AG04449 (cell line): ENCODE data around the gene ERGIC1.

ENCODE experiments used
- CTCF ChIA-PET: fragments of 350-600 bp; formaldehyde crosslinking; extraction: SDS; loops from one replicate; lab custom pipeline; 2021; ENCODE audit warnings: antibody characterized with exemption; lab: Yijun Ruan, JAX
- POLR2A ChIA-PET: fragments of 400-600, 350-600 bp; formaldehyde crosslinking; extraction: SDS; loops from one replicate; lab custom pipeline; 2020; ENCODE audit warnings: antibody characterized with exemption, inconsistent platforms; lab: Yijun Ruan, JAX
- DNase-seq: peaks from one replicate; pipeline ENCODE4 v3.0.0-alpha.2; 2010; ENCODE audit warnings: low read depth, low spot score
- H3K4me3 ChIP-seq: 2 replicates; pipeline ENCODE4 v1.5.1; 2011; ENCODE audit warnings: low read depth, mild to moderate bottlenecking, control low read depth, low read length
- TF ChIP-seq, protein P1 (sequence below): IDR thresholded peaks from one replicate; pipeline ENCODE4 v1.5.1; 2011; ENCODE audit warnings: mild to moderate bottlenecking, moderate library complexity, low read length, control low read depth, inconsistent platforms; ENCODE audit not compliant: insufficient read depth; ENCODE audit errors: missing control alignments

ERGIC1 gene

DNA sequence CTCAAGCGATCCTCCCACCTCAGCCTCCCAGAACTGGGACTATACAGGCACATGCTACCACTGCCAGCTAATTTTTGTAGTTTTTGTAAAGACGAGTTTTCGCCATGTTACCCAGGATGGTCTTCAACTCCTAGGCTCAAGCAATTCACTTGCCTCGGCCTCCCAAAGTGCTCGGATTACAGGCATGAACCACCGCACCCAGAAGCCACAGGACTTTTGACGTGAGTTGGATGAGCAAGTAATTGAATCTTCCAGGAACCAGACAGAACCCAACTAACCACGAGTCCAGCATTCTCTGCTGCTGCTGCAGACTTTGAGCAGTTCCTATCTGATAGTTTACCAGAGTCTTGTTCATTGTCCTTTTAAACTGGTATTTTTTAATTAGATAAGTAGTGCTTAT, 139.9 kb downstream of the ERGIC1 start:
- ChIA-PET POLR2A (interaction anchor here (1.0 to 2.6 kb wide), 2 partner anchors 10 to 12 kb away, joined by 3 to 8 read pairs; partner anchors contain the start of gene ATP6V0E1), CTCF (interaction anchor here (0.6 to 4.5 kb wide), 10 partner anchors 10 to 599 kb away, joined by 3 to 35 read pairs (median 4); partner anchors contain the start of gene RPL26L1)
- DNase-seq, result no peak
- no peak overlapping the region for H3K4me3 ChIP-seq
- TF ChIP-seq, protein P1, sequence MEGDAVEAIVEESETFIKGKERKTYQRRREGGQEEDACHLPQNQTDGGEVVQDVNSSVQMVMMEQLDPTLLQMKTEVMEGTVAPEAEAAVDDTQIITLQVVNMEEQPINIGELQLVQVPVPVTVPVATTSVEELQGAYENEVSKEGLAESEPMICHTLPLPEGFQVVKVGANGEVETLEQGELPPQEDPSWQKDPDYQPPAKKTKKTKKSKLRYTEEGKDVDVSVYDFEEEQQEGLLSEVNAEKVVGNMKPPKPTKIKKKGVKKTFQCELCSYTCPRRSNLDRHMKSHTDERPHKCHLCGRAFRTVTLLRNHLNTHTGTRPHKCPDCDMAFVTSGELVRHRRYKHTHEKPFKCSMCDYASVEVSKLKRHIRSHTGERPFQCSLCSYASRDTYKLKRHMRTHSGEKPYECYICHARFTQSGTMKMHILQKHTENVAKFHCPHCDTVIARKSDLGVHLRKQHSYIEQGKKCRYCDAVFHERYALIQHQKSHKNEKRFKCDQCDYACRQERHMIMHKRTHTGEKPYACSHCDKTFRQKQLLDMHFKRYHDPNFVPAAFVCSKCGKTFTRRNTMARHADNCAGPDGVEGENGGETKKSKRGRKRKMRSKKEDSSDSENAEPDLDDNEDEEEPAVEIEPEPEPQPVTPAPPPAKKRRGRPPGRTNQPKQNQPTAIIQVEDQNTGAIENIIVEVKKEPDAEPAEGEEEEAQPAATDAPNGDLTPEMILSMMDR, result no peak

DNA sequence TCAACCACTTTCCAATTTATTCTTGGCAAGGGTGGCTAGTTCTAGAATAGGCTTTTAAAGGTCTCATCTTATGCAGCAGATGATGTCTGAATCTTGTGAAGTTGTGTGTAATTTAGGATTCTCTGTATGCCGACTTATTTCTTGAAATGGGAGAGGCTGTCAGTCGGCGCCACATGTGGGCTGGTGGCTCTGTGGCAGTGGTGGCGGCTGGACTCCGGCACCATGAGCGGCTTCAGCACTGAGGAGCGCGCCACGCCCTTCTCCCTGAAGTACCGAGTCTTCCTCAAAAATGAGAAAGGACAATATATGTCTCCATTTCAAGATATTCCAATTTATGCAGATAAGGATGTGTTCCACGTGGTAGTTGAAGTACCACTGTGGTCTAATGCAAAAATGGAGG, 141.2 kb downstream of the ERGIC1 start:
- TF ChIP-seq, protein P1, result no peak
- H3K4me3 ChIP-seq, result no peak overlapping the region
- ChIA-PET POLR2A (no interaction called here), CTCF (no interaction called here)
- DNase-seq, result no peak

DNA sequence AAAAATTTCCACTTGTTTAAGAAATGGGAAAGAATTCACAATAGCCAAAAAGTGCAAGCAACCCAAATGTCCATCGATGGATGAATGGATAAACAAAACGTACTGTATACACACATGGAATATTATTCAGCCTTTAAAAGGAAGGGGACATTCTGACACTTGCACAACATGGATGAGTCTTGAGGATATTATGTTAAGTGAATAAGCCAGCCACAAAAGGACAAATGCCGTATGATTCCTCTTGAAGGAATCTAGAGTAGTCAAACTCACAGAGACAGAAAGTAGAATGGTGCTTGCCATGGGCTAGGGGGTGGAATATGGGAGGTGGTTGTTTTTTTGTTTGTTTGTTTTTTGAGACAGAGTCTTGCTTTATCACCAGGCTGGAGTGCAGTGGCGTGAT, 145.7 kb downstream of the ERGIC1 start:
- H3K4me3 ChIP-seq, result no peak overlapping the region
- POLR2A ChIA-PET, result no interaction called here
- TF ChIP-seq, protein P1, result no peak
- no peak for DNase-seq
- CTCF ChIA-PET, result interaction anchor here (0.9 to 6.6 kb wide), 15 partner anchors 13 to 313 kb away, joined by 3 to 62 read pairs (median 5); partner anchors contain the start of gene BNIP1

DNA sequence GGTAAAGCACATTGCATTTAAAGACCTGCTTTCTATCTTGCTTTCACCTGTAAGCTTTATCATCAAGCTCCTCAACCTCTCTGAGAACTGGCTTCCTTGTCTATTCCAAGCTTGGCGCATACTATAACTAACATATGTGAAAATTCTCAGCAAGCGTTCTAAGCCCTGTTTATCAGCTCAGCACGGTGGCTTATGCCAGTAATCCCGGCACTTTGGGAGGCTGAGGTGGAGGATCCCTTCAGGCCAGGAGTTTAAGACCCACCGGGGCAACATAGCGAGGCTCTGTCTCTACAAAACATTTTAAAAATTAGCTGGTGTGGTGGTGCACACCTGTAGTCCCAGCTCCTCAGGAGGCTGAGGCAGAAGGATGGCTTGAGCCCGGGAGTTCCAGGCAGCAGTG, 147.9 kb downstream of the ERGIC1 start:
- TF ChIP-seq, protein P1, result no peak
- ChIA-PET POLR2A (no interaction called here), CTCF (interaction anchor here (0.8 to 6.6 kb wide), 6 partner anchors 9 to 277 kb away, joined by 3 to 62 read pairs (median 5); partner anchors contain the start of genes BNIP1 and RPL26L1)
- DNase-seq, result no peak
- H3K4me3 ChIP-seq, result no peak overlapping the region

DNA sequence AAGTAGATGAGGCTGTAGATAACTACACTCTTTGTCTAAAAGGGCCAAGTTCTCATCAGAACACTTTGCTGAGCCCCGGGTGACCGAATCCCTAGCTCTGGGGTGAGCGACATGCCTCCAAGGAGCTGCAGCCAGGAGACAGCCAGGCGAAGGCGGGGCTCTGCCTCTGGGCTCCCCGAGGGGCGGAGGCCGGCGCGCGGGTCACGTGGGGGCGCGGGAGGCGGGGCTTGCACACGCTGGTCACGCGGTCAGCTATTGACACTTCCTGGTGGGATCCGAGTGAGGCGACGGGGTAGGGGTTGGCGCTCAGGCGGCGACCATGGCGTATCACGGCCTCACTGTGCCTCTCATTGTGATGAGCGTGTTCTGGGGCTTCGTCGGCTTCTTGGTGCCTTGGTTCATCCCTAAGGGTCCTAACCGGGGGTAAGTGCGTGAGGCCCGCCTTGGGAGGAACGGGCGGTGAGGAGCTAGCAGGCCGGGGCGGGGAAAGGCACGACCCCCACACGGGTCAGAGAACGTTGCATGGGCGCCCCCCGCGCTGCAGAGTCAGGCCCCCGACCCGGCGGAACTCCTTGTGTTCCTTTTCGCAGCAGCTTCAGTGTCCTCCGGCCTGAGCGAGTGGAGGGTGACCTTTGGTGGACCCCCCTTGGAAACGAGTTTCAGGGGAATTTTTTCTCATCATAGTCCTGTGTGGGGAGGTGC, 149.6 kb downstream of the ERGIC1 start, which contains the start of gene ATP6V0E1:
TSS of gene ATP6V0E1 (plus strand) at position 230 of the 702 bp plus-strand sequence. CDS start at position 320, 90 bp downstream.
- CTCF ChIA-PET, result interaction anchor here (0.6 to 3.5 kb wide), 27 partner anchors 10 to 492 kb away, joined by 3 to 27 read pairs (median 4); partner anchors contain the start of genes BNIP1 and RPL26L1
- POLR2A ChIA-PET, result interaction anchor here (0.6 to 1.7 kb wide), 8 partner anchors 11 to 212 kb away, joined by 3 to 8 read pairs (median 3); partner anchors contain the start of genes DUSP1 and RPL26L1
- peak; percentile 33 for DNase-seq
- H3K4me3 ChIP-seq, result peak within 1 kb of the TSS; percentile 99
- TF ChIP-seq, protein P1, result no peak
